B cell (primary cell): ENCODE data around the gene FADS6. TPM values are rescaled to one million over a fixed set of nuclear protein-coding genes. Genes with fewer than 3 reads are reported as not detected.
A peak's percentile ranks its signal among the peaks of the same experiment; 100 is the strongest.

Source experiments
- ATAC-seq: fragments of 200-7000 bp; cut with Tn5 transposase; one replicate; pipeline ENCODE4 v1.10.0; 2021; ENCODE audit warnings: low read depth, mild to moderate bottlenecking, moderate number of reproducible peaks, moderate library complexity
- CTCF ChIA-PET: fragments of 350-600 bp; sonication (Branson Sonifier 250); formaldehyde crosslinking; loops from one replicate; lab custom pipeline; 2021; ENCODE audit warnings: antibody characterized with exemption, inconsistent platforms; lab: Charles Lee
- POLR2A ChIA-PET: fragments of 350-600 bp; sonication (Branson Sonifier 250); formaldehyde crosslinking; loops from one replicate; lab custom pipeline; 2021; ENCODE audit warnings: antibody characterized with exemption; lab: Charles Lee
- DNase-seq: peaks from one replicate; pipeline ENCODE4 v3.0.0; 2013
- H2AFZ ChIP-seq: 2 replicates; pipeline ENCODE4 v1.6.1; 2012; ENCODE audit warnings: mild to moderate bottlenecking, low read depth, low read length; ENCODE audit not compliant: insufficient read depth, poor library complexity, severe bottlenecking
- H3K27ac ChIP-seq, 2 donors: 1 replicate in 1 of 2; 2 replicates in 1 of 2; pipeline ENCODE4 v1.5.1; 2012 to 2013; ENCODE audit warnings: low read length in 2 of 2, mild to moderate bottlenecking in 2 of 2, moderate library complexity in 1 of 2
- H3K27me3 ChIP-seq, 4 experiments: fragments of 200-600 bp in 1 of 4; sonication (generic) in 1 of 4; replicated peaks in 1 of 4; 1 replicate in 2 of 4; 2 replicates in 2 of 4; pipeline versions ENCODE4 v1.6.1 to v1.7.0; 2013 to 2016; ENCODE audit warnings: low read length in 3 of 4, mild to moderate bottlenecking in 2 of 4, mixed read lengths in 1 of 4, moderate library complexity in 1 of 4; ENCODE audit not compliant: insufficient read depth in 4 of 4, control insufficient read depth in 3 of 4; ENCODE audit errors: control extremely low read depth in 1 of 4
- H3K36me3 ChIP-seq, 2 experiments: replicated peaks in 1 of 2; 1 replicate in 1 of 2; 2 replicates in 1 of 2; pipeline versions ENCODE4 v1.6.1 to v1.7.1; 2013; ENCODE audit warnings: low read length in 1 of 2; ENCODE audit not compliant: insufficient read depth in 2 of 2, control insufficient read depth in 1 of 2; ENCODE audit errors: control extremely low read depth in 1 of 2, extremely low read depth in 1 of 2
- H3K4me1 ChIP-seq, 2 donors: fragments of 200-600 bp in 1 of 2; sonication (generic) in 1 of 2; 1 replicate in 1 of 2; 2 replicates in 1 of 2; pipeline versions ENCODE4 v1.5.1 to v1.6.1; 2013 to 2017; ENCODE audit warnings: low read length in 2 of 2; ENCODE audit not compliant: control insufficient read depth in 2 of 2, insufficient read depth in 2 of 2
- H3K4me2 ChIP-seq: replicated peaks from 2 replicates; pipeline ENCODE3; 2012; ENCODE audit warnings: mild to moderate bottlenecking, low read depth, low read length; ENCODE audit not compliant: poor library complexity, severe bottlenecking
- H3K4me3 ChIP-seq, 5 experiments: fragments of 200-600 bp in 1 of 5; sonication (generic) in 1 of 5; 1 replicate in 3 of 5; 2 replicates in 2 of 5; pipeline versions ENCODE4 v1.5.1 to v1.7.0; 2011 to 2016; ENCODE audit warnings: low read length in 4 of 5, mild to moderate bottlenecking in 4 of 5, low read depth in 2 of 5, control low read depth in 1 of 5, moderate library complexity in 1 of 5; ENCODE audit not compliant: insufficient read depth in 1 of 5; ENCODE audit errors: control extremely low read depth in 1 of 5, extremely low read depth in 1 of 5
- H3K79me2 ChIP-seq: fragments of 200-600 bp; sonication (generic); one replicate; pipeline ENCODE4 v1.6.0; 2016; ENCODE audit warnings: low read length; ENCODE audit not compliant: control insufficient read depth, insufficient read depth
- H3K9ac ChIP-seq: fragments of 200-600 bp; sonication (generic); 2 replicates; pipeline ENCODE4 v1.6.1; 2017; ENCODE audit warnings: mild to moderate bottlenecking, low read length, moderate library complexity
- H3K9me3 ChIP-seq, 3 donors: one replicate each; pipeline versions ENCODE4 v1.6.1 to v1.7.1; 2013; ENCODE audit warnings: low read length in 2 of 3; ENCODE audit not compliant: control insufficient read depth in 2 of 3, insufficient read depth in 1 of 3; ENCODE audit errors: control extremely low read depth in 1 of 3
- H4K20me1 ChIP-seq: 2 replicates; pipeline ENCODE4 v1.6.0; 2012; ENCODE audit warnings: mild to moderate bottlenecking, low read length; ENCODE audit not compliant: insufficient read depth, control insufficient read depth, poor library complexity, severe bottlenecking
- H3K27ac Mint-ChIP-seq: one replicate; pipeline ENCODE4 v1.8.0; 2021; ENCODE audit warnings: mixed read lengths
- H3K27me3 Mint-ChIP-seq: one replicate; pipeline ENCODE4 v1.8.0; 2021; ENCODE audit warnings: mixed read lengths
- H3K4me1 Mint-ChIP-seq: one replicate; pipeline ENCODE4 v1.8.0; 2021; ENCODE audit warnings: mixed read lengths
- H3K4me3 Mint-ChIP-seq: one replicate; pipeline ENCODE4 v1.8.0; 2021; ENCODE audit warnings: mixed read lengths
- H3K9me3 Mint-ChIP-seq: one replicate; pipeline ENCODE4 v1.8.0; 2022; ENCODE audit warnings: mixed read lengths; ENCODE audit not compliant: insufficient read depth
- EZH2 ChIP-seq: IDR thresholded peaks from 2 replicates; pipeline ENCODE4 v1.6.1; 2012; ENCODE audit warnings: borderline replicate concordance, low read depth, mild to moderate bottlenecking, moderate library complexity, low read length; ENCODE audit not compliant: insufficient read depth, poor library complexity, severe bottlenecking
- WGBS: methylation state at CpG from one replicate; pipeline ENCODE4 v1.1.5; 2013; ENCODE audit warnings: missing lambda C conversion rate; ENCODE audit not compliant: insufficient coverage; 5-methylcytosine and 5-hydroxymethylcytosine counted together
- intact Hi-C: fragments of 100-400 bp; cut with micrococcal nuclease; formaldehyde crosslinking; loops from one replicate; pipeline ENCODE4 v1.10.0; 2022
- polyA plus RNA-seq: library from polyadenylated mRNA; depleted of rRNA; stranded (reverse); fragments of >200 nt; gene quantifications from 2 replicates; pipeline ENCODE4 v1.2.3, GENCODE V29; 2012
- total RNA-seq, 2 donors: library from RNA; stranded (reverse); fragments of 120-200 nt in 1 of 2; gene quantifications; 1 replicate in 1 of 2; 2 replicates in 1 of 2; pipeline versions ENCODE4 v1.2.3 to v1.2.4, GENCODE V29; 2013 to 2022
- TF ChIP-seq, protein P1 (sequence below): fragments of 200-600 bp; IDR thresholded peaks from one replicate; pipeline ENCODE4 v1.8.0; 2022; ENCODE audit warnings: antibody characterized with exemption, mild to moderate bottlenecking

Gene FADS6
- total and polyA plus RNA-seq, 2 donors (not counting 1 experiment from before 2014, with no cell fraction given), result not detected

DNA sequence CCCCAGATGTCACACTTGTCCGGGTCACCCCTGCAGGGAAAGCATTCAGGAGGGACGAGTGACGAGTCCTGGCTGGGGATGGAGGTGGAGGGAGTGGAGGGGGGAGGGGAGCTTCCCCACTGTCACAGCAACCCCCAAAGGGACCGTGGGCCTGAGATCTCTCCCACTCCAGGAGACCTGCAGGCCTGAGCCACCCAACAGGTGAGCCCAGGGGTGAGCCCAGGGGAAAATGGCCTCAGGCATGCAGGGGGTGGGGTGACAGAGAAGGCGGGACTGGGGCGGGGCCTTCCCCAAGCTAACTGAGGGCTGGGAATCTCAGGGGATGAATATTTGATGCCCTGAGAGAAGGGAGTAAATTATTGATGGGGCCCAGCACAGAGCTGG lies 27.2 kb upstream of the FADS6 start:
- DNase-seq, result no peak
- no peaks in the 10 kb centered on the region for H3K36me3 ChIP-seq
- H3K4me3 Mint-ChIP-seq, result no peak overlapping the region
- WGBS, result 73% methylated on average over 6 of the region's 6 CpGs
- H3K27ac ChIP-seq, result no peak overlapping the region
- ChIA-PET POLR2A (no interaction called here), CTCF (no interaction called here)
- H3K4me1 Mint-ChIP-seq, result peaks cover 15% of the 10 kb centered on the region
- no peak overlapping the region for H3K27ac Mint-ChIP-seq
- H3K4me2 ChIP-seq, result no peak overlapping the region
- no peaks in the 10 kb centered on the region for H3K79me2 ChIP-seq
- H3K27me3 ChIP-seq, result peaks cover 0 to 74% (median 36%) of the 10 kb centered on the region in 4 experiments
- no peaks in the 10 kb centered on the region for H4K20me1 ChIP-seq
- no peak for ATAC-seq
- no peak overlapping the region for H2AFZ ChIP-seq
- no peak overlapping the region for H3K4me3 ChIP-seq
- intact Hi-C loops, result no loop called here
- H3K9me3 ChIP-seq, result peaks cover 0 to 16% (median 0%) of the 10 kb centered on the region in 3 donors
- TF ChIP-seq EZH2, result no peak
- TF ChIP-seq, protein P1, sequence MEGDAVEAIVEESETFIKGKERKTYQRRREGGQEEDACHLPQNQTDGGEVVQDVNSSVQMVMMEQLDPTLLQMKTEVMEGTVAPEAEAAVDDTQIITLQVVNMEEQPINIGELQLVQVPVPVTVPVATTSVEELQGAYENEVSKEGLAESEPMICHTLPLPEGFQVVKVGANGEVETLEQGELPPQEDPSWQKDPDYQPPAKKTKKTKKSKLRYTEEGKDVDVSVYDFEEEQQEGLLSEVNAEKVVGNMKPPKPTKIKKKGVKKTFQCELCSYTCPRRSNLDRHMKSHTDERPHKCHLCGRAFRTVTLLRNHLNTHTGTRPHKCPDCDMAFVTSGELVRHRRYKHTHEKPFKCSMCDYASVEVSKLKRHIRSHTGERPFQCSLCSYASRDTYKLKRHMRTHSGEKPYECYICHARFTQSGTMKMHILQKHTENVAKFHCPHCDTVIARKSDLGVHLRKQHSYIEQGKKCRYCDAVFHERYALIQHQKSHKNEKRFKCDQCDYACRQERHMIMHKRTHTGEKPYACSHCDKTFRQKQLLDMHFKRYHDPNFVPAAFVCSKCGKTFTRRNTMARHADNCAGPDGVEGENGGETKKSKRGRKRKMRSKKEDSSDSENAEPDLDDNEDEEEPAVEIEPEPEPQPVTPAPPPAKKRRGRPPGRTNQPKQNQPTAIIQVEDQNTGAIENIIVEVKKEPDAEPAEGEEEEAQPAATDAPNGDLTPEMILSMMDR, result no peak
- H3K9me3 Mint-ChIP-seq, result no peaks in the 10 kb centered on the region
- peaks cover 51% of the 10 kb centered on the region for H3K27me3 Mint-ChIP-seq
- H3K4me1 ChIP-seq, result peaks cover 24 to 25% of the 10 kb centered on the region in 2 donors
- no peak overlapping the region for H3K9ac ChIP-seq

DNA sequence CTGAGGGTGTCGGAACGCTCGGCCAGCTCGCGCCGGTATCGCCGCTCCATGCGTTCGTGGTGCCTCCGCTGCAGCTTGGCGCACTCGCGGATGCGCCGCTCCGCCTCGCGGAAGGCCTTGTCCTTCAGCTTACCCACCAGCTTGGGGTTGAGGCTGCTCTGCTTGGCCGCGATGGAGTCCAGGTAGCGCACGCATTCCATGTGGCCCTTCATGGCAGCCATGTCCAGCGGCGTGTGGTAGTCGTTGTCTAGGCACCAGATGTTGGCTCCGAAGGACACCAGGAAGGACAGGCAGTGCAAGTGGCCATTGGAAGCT lies 26.8 kb upstream of the FADS6 start:
- Mint-ChIP-seq H3K9me3 (no peaks in the 10 kb centered on the region), H3K4me3 (no peak overlapping the region), H3K27me3 (peaks cover 47% of the 10 kb centered on the region), H3K27ac (no peak overlapping the region), H3K4me1 (peaks cover 13% of the 10 kb centered on the region)
- Histone ChIP-seq H3K27ac (no peak overlapping the region), H3K9ac (no peak overlapping the region), H2AFZ (no peak overlapping the region), H3K4me3 (no peak overlapping the region), H3K4me2 (peak overlapping the region; percentile 22), H3K27me3 (peaks cover 0 to 74% (median 35%) of the 10 kb centered on the region in 4 experiments), H3K9me3 (peaks cover 0 to 16% (median 0%) of the 10 kb centered on the region in 3 donors), H3K36me3 (no peaks in the 10 kb centered on the region), H3K4me1 (peaks cover 24 to 25% of the 10 kb centered on the region in 2 donors), H4K20me1 (no peaks in the 10 kb centered on the region), H3K79me2 (no peaks in the 10 kb centered on the region)
- DNase-seq, result no peak
- POLR2A ChIA-PET, result no interaction called here
- CTCF ChIA-PET, result no interaction called here
- 81% methylated on average over 27 of the region's 27 CpGs for WGBS
- ATAC-seq, result no peak
- intact Hi-C loops, result no loop called here
- no peak for TF ChIP-seq EZH2
- TF ChIP-seq, protein P1, result no peak
